HG03108 (cell line): ENCODE measurements around the gene DNAJC2.
A peak's percentile ranks its signal among the peaks of the same experiment; 100 is the strongest.
"Not testable (repeated sequence)": the region's sequence is repeated elsewhere in the genome, so short reads cannot be mapped to it uniquely, and the experiment has no call there.

ENCODE experiments used
- ATAC-seq: cut with Tn5 transposase; IDR thresholded peaks from one replicate; pipeline ENCODE4 v1.9.1; 2021; ENCODE audit warnings: moderate library complexity; ENCODE audit not compliant: unreplicated experiment

Gene DNAJC2

GRCh38 chr7:103343332-103343731, 1.2 kb downstream of the DNAJC2 start:
- no peak for ATAC-seq

- ATAC-seq, result no peak
Measured at GRCh38 chr7:103341466-103341865, 3.1 kb downstream of the DNAJC2 start.

- no peak for ATAC-seq
Measured at GRCh38 chr7:103338864-103339263, 5.7 kb downstream of the DNAJC2 start.

- ATAC-seq, result no peak
Measured at GRCh38 chr7:103336761-103337160, 7.8 kb downstream of the DNAJC2 start.

GRCh38 chr7:103325744-103326143, 18.8 kb downstream of the DNAJC2 start:
- ATAC-seq, result no peak

- no peak for ATAC-seq
Measured at GRCh38 chr7:103317009-103317408, 27.6 kb downstream of the DNAJC2 start.

- no peak for ATAC-seq
Measured at GRCh38 chr7:103316380-103316941, 28.1 kb downstream of the DNAJC2 start.

GRCh38 chr7:103314852-103315251, 29.7 kb downstream of the DNAJC2 start:
- ATAC-seq, result no peak

- no peak for ATAC-seq
Measured at GRCh38 chr7:103307503-103308231, 36.9 kb downstream of the DNAJC2 start.

GRCh38 chr7:103301441-103301840, 43.1 kb downstream of the DNAJC2 start:
- ATAC-seq, result no peak

GRCh38 chr7:103299660-103300059, 44.9 kb downstream of the DNAJC2 start:
- ATAC-seq, result no peak

GRCh38 chr7:103297837-103298179, 46.8 kb downstream of the DNAJC2 start:
- ATAC-seq, result peak; percentile 13

- peak; percentile 90 for ATAC-seq
Measured at GRCh38 chr7:103296901-103297836, 47.4 kb downstream of the DNAJC2 start, which contains the start of gene PMPCB. Gene PMPCB, plus strand, starts transcription at chr7:103297435. Its CDS starts 25 bp downstream, at chr7:103297460.

- ATAC-seq, result no peak
Measured at GRCh38 chr7:103293526-103293925, 51.0 kb downstream of the DNAJC2 start.

GRCh38 chr7:103292122-103292521, 52.4 kb downstream of the DNAJC2 start:
- no peak for ATAC-seq

- ATAC-seq, result not testable (repeated sequence)
Measured at GRCh38 chr7:103282802-103283427, 61.7 kb downstream of the DNAJC2 start.

GRCh38 chr7:103280803-103281155, 63.8 kb downstream of the DNAJC2 start:
- ATAC-seq, result peak; percentile 17

- ATAC-seq, result peak; percentile 89
Measured at GRCh38 chr7:103279963-103280802, 64.4 kb downstream of the DNAJC2 start.

- ATAC-seq, result peak; percentile 37
Measured at GRCh38 chr7:103279636-103279962, 65.0 kb downstream of the DNAJC2 start.

GRCh38 chr7:103278195-103278594, 66.4 kb downstream of the DNAJC2 start:
- not testable (repeated sequence) for ATAC-seq
